Measurements from ENCODE around the gene SIVA1.
A peak's percentile ranks its signal among the peaks of the same experiment; 100 is the strongest.

The SIVA1 gene

DNA sequence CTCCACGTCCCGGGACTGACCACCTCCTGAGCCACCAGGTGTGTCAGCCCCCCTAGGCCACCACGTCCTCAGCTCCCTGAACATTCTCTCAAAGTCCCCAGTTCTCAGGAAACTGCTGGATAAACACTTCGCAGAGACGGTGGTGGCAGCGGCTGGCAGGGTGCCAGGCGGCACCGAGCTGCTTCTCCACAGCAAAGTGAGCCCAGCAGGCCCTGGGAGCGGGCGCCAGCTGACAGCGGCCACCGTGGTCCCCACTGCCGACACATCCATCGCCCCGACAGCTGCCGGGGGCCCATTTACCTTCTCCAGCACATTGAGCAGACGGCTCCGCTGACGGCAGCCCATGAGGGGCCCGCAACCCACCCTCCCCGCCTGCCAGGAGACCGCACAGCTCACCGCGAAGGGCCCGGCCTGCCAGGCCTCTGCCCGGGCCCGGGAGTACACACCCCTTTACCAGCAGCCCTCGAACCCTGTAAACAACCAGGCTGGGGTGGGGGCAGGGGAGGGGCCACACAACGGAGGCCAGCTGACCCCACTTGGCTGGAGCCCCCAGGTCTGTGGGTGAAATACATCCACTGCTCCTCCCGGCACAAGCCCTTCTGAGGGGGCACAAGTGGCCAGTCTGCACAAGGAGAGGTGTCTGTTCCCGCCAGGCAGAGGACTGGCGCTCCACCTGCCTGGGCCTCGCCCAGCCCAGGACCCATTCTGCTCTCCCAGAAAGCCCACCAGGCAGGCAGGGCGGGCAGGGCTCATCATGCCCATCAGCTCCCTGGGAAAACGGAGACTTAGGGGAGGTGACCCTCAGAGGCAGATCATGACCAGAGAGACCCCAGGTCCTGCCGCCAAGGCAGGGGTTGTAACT is 32.1 kb downstream of the SIVA1 start:
- DNase-seq (ENCODE audit: low spot score): no peak

DNA sequence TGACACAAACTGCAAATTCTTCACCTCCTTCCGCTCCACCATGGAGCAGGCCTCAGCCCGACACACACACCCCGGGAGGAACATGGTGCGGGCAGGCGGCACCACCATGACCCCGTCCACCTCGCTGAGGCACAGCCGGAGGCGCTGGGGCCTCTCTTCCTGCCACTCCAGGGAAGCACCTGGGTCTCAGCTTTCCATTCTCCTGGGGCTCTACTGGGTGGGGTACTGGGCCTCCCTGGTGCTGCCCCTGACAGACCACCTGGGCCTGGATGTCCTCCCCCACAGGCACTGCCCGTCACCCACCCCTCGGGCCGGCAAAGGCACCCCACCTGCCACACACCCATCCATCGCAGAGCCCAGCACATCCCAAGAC is 32.7 kb downstream of the SIVA1 start:
- no peak for DNase-seq (ENCODE audit: low spot score)

DNA sequence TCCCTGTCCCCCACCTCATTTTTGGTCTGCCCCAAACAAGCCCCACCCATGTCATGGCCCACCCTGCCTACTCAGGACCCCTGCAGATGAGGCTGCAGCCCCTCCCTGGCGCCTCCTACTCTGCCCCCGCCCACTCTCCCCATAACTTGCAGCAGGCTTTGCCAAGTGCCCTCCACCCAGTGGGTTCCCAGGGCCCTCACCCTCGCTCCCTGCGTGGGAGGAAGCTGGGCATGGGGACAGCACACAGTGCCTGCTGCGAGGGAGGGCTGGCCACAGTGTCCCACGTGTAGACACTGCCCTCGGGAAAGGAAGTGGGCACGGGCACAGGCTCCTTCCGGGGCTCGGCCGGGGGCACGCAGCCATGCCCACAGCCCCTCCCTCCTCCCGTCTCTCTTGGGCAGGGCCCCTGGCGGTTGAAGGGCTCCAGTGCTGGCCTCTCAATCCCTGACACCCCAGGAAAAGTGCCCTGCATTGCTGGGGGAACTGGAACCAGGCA is 33.2 kb downstream of the SIVA1 start:
- DNase-seq (ENCODE audit: low spot score): no peak

DNA sequence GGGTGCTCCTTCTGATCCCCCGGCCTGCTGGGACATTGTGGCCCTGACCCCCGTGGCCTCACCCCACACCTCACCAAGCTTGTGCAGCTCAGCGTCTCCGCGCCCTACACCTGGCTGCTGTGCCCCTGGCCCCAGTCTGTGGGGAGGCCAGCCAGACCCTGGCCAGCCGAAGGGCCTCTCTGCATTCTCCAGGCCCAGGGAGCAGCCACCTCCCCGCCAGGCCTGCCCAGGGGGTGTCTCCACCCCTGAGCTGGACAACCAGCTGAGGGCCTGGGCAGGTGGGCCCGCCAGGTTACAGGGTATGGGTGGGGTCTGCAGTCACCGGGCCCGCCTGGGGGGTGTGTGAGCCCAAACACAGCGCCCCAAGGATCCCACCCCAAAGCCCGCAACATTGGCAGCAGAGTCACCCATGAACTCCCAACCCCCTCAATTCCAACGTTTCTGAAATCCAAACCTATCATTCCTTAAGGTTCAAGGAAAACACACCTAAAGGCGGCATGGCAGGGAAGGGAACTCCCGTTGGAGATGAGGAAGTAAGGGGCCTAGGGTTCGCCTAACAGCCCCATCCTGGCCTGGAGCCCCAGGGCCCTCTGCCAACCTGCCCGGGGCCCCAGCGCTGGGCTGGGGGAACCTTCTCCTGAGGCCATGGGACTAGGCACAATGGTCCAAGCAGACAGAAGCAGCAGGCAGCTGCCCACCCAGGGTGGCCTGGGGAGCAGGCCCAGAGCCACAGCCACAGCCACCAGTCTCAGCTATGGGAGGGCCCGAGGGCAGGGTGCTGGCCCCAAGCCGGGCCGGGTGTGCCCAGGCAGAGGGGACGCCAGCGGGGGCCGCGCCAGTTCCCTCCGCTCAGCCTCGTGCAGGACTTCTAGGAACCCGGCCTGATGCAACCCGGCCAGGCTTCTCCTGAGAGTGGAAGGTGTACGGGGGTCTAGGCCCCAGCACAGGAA is 34.1 kb downstream of the SIVA1 start:
- DNase-seq (ENCODE audit: low spot score): no peak

DNA sequence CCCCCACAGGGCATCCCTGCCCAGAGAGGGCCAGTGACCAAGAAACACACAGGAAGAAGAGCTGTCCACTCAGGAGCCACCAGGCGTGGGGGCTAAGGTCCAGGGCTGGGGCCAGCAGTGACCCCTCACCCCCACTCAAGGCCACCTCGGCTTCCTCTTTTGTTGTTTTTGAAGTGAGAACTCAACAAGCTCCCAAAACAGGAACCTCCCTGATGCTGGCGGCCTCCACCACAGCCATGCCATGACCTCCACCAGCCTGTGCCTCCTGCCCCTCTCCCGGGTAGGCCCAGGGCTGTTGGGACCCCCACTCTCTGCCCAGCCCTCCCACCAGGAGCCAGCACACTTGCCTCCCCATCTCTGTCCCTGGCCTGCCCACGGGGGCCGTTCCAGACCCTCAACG is 34.8 kb downstream of the SIVA1 start:
- no peak for DNase-seq (ENCODE audit: low spot score)

DNA sequence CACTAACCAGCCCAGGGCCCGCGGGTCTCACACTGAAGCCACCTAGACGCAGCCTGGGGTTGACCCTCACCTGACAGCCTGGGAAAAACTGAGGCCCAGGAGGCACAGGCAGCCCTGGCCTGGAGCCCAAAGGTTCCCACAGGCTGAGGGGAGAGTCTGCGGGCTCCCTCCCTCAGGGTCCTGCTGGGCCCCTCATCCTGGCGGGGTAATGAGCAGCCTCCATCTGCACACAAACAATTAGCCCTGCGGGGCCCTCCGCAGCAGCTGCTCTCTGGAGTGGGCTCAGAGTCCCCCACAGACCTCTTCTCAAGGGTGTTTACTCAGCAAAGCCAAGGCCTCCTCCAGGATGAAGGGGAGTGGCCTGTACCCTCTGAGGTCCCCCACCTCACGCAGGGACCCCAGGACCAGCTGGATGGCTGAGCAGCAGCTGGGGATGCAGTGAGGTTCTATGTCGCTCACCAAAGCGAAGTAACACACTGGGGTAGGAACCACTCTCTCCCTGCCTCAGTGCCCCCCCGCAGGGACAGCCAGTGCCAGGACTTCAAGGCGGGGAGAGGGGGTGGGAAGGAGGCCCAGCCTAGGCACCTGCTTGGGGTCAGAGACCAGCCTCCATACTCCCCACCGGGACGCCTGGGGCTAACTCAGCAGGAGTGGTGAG is 35.3 kb downstream of the SIVA1 start:
- DNase-seq (ENCODE audit: low spot score): no peak

DNA sequence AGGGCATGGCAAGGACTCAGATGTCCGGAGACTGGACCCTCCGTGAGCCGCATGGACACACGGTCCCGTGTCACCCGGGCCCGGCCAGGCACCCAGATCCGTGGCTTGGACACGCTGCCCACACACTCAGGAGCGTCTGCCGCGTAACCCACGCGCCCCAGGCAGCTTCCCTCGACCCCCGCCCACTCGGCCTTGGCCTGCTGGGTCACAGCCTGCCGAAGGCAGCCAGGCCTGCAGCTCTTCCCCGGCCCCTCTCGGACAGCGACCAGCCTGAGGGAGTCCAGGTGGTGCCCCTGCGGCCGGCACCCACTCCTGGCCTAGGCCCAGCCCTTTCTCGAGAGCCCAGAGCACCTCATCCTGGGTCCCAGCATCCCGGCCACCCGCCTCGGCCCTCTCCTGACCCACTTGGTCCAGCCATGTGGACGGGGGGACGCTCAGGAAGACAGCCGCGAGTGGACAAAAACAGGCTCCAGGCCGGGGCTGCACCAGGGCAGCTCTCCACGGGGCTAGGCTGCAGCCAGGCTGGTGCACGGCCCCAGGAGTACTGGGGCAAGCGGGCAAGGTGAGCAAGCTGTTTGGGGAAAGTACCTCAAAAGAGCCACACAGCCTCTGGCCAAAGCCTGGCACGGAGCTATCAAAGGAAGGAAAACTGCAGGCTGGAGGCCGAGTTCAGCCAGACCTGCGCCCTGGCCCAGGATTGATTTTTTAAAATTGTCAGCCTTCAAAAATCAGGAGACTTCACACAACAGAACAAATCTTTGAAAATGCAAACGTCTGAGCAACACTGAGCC is 36.1 kb downstream of the SIVA1 start:
- DNase-seq (ENCODE audit: low spot score): no peak

DNA sequence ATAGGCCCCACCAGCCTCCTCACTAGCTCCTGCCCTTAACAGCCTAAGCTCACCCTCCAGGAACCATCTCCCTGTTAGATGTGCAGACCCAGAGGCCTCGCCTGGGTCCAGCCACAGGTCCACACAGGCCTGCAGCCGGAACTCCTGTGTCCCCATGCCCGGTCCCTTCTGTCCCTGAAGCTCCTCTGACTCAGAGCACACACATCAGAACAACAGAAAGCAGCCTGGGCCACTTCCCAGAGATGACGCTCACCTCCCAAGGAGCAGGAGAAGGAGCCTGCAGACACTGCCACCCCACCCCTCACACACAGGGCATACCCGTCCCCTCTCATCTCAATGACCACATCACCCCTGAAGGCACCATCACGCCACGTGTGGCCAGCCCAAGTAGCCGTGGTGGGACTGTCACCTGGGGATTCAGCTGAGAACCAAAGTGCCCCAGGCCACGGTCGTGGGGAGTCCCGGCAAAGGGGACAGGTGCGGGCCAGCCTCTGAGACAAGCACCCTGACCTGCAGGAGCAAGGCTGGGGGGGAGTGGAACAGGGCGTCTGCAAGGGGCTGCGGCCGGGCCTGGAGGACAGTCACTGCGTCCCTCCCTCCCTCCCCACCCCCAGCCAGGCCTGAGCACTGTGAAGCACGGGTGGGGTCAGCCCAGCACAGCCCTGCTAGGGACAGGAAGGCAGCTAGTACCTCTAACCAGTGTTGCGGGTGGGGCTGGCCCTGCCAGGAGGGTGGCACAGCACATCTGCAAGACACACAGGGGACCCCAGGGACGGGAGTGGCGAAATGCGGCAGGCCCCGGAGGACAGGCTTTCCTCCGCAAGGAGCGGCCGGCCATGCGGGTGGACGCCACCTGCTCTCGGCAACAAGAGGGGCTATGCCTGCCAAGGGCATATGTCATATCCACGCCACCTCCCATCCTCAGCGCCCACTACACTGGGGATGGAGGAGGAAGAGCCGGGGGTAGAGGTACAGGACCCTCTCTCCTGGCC is 37.1 kb downstream of the SIVA1 start:
- DNase-seq (ENCODE audit: low spot score): no peak

DNA sequence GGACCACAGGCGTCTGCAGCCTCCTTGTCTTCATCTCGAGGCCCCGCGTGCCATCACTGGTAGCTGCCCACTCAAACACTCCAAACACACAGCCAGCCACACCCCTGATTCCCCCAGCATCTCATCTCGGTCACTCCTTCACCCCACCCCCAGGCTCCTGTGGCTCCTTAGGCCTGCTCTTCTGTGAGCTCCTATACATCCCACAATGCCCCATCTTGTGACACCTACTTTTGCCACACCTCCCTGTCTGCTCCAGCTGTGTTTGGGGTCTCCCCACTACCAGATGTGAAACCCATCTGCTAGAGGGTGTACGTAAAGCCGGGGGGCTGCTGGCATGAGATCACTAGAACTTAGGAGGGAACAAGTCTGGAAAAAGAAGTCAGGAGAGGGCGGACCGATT is 38.5 kb downstream of the SIVA1 start:
- DNase-seq (ENCODE audit: low spot score): no peak

DNA sequence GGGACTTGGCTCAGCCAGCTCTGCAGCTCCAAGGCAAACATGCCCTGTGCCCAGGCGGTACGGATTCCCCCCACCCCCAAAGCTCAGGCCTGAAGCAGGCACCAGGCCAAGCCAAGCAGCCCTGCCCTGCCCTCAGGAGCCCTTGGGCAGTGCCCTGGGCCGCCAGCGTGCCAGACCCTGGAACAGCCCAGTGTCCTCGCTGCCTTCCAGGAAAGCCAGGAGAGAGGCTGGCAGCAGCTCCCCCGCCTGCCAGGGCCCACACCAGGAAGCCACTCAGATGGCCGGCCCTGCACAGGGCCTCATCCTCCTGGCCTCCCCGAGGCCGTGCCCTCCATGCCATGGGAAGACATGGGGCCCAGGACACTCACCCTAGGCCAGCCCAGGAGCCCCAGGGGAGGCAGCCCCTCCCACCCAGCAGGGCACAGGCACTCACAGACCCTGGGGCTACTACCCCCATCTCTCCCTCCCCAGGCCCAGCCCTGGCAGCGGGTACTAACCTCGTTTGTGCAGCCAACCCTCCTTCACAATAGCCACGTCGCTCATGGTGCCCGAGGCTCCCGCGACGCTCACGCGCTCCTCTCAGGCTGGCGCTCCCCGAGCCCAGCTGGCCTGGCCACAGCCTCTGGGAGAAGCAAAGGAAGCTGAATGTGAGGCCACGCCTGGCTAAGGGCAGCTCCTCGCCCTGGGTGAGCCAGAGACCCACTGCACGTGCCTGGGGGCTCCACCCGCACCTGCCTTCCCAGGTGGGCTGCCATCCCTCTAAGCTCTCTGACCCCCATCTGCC is 39.3 kb downstream of the SIVA1 start:
- no peak for DNase-seq (ENCODE audit: low spot score)

DNA sequence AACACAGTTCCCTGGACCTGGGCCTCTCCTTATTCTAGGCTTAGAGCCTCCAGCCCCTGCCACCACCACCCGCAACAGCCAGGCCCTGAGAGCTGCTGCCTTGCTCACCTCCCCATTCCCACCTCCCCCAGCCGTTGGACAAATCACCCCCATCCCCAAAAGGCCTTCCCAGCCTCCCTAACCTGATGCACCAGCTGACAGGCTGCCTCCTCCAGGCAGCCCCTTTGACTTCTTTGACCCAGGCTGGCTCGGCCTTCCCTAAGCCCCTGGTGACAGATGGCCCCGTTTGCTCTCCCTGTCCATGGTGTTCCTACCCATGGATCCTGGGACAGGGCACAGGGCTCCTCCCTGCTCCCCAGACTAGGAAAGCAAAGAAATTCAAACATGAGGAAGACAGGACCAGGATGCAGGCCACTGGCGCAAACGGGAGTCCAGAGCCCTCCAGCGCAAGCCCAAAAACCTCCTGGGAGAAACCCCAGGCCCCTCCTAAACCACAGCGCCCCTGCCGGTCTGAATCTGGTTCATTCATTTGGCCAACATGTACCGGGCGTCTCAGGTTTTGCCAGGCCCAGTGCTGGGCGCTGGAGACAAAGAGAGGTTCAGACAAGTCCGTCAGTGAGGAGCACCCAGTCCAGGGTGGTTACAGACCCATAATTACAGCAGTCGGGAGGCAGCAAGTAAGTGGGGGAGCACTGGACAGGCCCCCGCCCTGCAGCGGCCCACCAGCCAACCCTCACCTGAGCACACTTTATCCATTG is 40.2 kb downstream of the SIVA1 start:
- DNase-seq (ENCODE audit: low spot score): no peak

DNA sequence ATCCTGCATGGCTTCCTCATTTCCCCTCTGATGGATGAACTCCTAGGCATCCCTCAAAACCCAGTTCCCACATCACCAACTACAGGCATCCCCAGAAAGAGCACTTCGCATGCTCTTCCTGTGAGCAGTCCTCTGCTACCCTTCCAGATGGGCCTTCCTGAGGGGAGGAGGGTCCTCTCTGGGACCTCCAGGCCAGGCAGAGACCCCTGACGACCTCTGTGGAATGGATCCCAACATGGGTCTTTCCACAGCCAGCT is 40.7 kb downstream of the SIVA1 start:
- DNase-seq (ENCODE audit: low spot score): no peak

DNA sequence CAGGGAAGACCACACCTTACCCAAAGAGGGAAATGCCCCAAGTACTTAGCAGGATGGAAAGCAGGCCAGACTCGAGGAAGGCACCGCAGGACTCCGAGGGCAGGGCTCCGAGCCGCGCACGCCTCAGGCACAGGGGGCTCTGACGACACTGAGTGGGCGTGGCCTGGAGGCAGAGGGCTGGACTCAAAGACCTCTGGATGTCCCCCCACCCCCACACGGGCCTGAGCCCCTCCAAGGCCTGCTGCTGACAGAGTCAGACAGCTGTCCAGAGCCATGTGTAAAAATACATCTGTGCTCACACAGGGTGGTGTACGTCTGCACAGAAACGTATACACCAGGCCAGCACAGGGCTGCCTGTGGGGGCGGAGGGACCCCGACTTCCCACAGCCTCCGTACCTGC is 41.2 kb downstream of the SIVA1 start:
- DNase-seq (ENCODE audit: low spot score): peak; percentile 45

DNA sequence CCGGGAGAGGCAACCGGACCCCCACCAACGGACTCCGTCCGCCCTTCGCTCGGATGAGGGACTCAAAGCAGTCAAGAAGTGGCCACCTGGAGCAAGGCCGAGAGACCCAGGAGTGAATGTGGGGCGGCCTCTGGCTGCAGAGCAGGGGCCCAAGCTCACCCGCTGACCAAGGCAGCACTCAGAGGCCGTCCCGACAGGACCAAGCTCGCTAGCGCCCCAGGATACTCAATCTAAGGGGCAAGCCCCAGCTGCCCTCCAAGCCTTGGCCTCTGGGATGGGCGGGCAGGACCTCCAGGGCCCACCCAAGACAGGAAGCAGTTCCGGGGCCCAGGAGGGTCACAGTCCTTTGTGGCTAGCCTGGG is 41.7 kb downstream of the SIVA1 start:
- peak; percentile 61 for DNase-seq (ENCODE audit: low spot score)

DNA sequence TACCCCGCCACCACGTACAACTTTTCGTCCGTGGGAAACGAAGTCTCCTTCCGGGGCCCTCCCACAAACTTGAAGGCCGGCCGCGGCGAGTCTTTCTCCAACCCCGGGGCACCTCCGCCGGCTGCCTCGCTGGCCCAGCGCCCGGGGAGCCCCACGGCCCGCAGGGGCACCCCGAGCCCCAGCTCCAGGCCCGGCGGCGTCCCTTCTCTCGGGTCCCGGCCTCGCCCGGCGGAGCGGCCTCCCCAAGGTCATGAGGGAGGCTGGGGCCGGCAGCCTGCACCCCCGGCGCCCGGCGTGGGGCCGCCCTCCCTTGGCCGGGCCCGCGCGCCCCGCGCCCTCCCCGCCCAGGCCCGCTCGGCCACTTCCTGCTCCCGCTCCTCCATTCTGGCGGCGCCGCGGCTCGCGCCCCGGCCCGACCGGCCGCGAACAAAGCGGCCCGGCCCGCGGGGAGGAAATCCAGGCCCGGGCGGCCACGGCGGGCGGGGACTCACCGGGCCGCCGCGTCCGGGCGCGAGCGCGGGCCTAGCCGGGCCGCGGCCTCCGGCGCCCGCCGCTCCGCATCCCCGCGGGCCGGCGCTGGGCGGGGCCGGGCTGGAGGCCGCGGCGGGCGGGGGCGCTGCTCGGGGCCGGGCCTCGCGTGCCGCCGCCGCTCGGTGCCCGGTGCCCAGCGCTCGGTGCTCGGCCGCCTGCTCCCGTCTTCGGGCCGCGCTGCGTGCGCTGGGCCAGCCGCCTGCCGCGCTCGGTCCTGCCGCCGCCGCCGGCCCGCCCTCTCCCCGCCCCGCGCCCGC is 42.2 kb downstream of the SIVA1 start, which contains the start of gene AKT1:
Gene AKT1, minus strand, starts transcription at position 756 of the 788 bp plus-strand sequence. CDS start 3,105 bp downstream, outside the sequence.
- peak; percentile 42 for DNase-seq (ENCODE audit: low spot score)

DNA sequence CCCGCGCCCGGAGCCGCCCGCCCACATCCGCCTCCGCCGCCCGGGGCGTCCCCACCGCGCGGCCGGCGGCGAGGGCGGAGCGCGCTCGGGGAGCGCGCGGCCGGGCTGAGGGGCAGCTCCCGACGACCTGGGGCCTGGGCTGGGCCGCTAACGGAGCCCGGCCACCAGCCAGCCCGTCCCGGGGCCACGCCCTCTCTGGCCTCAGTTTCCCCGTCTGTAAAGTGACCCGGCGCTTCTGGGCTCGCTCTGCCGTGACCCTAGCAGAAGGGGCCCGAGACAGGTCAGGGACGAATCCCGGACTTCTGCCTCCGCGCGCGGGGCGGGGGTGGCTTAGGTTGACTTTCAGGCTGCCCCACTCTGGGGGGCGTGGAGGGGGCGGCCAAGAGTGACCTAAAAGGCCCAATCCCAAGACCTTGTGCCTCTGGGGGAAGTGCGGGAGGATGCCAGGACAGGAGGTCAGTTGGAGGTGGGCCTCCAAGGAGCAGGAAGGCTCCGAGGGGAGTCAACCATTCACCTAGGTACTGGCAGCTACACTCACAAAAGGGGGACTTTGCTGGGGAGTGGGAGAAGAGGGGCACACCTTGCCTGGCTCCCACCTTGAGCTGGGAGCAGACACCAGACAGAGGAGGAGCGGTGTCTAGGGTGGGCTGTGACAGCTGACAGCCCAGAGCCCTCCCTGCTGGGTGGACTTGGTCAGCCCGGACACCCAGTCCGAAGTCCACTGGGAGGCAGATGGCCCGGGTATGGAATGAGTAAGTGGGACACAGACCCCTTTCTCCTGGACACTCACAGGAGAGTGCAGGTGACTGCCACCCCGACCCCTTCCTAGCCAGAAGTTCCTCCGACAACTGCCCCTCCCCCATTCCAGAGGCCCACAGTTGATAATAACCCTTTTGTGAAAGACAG is 43.1 kb downstream of the SIVA1 start:
- no peak for DNase-seq (ENCODE audit: low spot score)

DNA sequence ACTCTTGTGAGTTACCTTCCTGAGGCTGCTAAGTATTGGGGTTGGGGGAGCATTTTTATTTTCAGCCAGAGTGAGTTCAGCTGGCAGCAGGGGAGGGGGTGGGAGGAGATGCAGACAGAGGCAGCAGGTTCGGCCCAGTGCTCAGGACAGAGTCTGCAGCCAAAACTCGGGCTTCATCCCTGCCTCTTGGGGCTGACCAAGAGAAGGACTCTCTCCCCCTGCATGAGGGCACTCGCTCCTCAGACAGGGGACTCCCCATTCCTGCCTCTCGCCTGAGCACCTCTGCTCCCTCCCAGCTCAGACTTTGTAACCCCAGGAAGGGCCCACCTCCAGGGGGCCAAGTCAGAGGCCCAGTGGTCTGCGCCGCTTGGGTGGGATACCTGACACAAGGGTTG is 43.7 kb downstream of the SIVA1 start:
- no peak for DNase-seq (ENCODE audit: low spot score)
